ENCODE measurements around the gene SFTPD. TPM values are rescaled to one million over a fixed set of nuclear protein-coding genes. Genes with fewer than 3 reads are reported as not detected.

Gene SFTPD
- total RNA-seq, 1 donor from 2014 or later, result 1.6 TPM

- no peaks in the 10 kb centered on the region for H3K4me1 Mint-ChIP-seq (ENCODE audit: low read depth)
- TF ChIP-seq CTCF (IDR thresholded peaks at IDR 0.05), result no peak
- no peak overlapping the region for H3K27ac Mint-ChIP-seq (ENCODE audit: unreplicated experiment)
- no peak for DNase-seq (ENCODE audit: low spot score)
- H3K9me3 Mint-ChIP-seq (ENCODE audit: low read depth), result no peaks in the 10 kb centered on the region
- H3K4me3 Mint-ChIP-seq (ENCODE audit: unreplicated experiment), result no peak overlapping the region
- H3K36me3 Mint-ChIP-seq (ENCODE audit: low read depth), result no peaks in the 10 kb centered on the region
- H3K27me3 Mint-ChIP-seq (ENCODE audit: low read depth), result peaks cover 24% of the 10 kb centered on the region
Observed at GRCh38 chr10:79942261-79943185, 6.4 kb downstream of the SFTPD start.

GRCh38 chr10:79941585-79942210 is 7.2 kb downstream of the SFTPD start:
- no peak for TF ChIP-seq CTCF (IDR thresholded peaks at IDR 0.05)
- Mint-ChIP-seq H3K4me1 (ENCODE audit: low read depth) (no peaks in the 10 kb centered on the region), H3K4me3 (ENCODE audit: unreplicated experiment) (no peak overlapping the region)

GRCh38 chr10:79941146-79941545 is 7.8 kb downstream of the SFTPD start:
- H3K27ac Mint-ChIP-seq (ENCODE audit: unreplicated experiment), result no peak overlapping the region
- TF ChIP-seq CTCF (IDR thresholded peaks at IDR 0.05), result no peak
- H3K9me3 Mint-ChIP-seq (ENCODE audit: low read depth), result no peaks in the 10 kb centered on the region
- no peaks in the 10 kb centered on the region for H3K4me1 Mint-ChIP-seq (ENCODE audit: low read depth)
- H3K27me3 Mint-ChIP-seq (ENCODE audit: low read depth), result peaks cover 17% of the 10 kb centered on the region
- H3K36me3 Mint-ChIP-seq (ENCODE audit: low read depth), result no peaks in the 10 kb centered on the region
- DNase-seq (ENCODE audit: low spot score), result no peak
- H3K4me3 Mint-ChIP-seq (ENCODE audit: unreplicated experiment), result no peak overlapping the region

More at GRCh38 chr10:79941585-79942210, 7.2 kb downstream of the SFTPD start:
- DNase-seq (ENCODE audit: low spot score), result no peak
- no peaks in the 10 kb centered on the region for H3K36me3 Mint-ChIP-seq (ENCODE audit: low read depth)
- no peak overlapping the region for H3K27ac Mint-ChIP-seq (ENCODE audit: unreplicated experiment)
- no peaks in the 10 kb centered on the region for H3K9me3 Mint-ChIP-seq (ENCODE audit: low read depth)
- peaks cover 22% of the 10 kb centered on the region for H3K27me3 Mint-ChIP-seq (ENCODE audit: low read depth)

GRCh38 chr10:79940431-79940830 is 8.5 kb downstream of the SFTPD start:
- DNase-seq (ENCODE audit: low spot score), result no peak
- Mint-ChIP-seq H3K4me1 (ENCODE audit: low read depth) (no peaks in the 10 kb centered on the region), H3K4me3 (ENCODE audit: unreplicated experiment) (no peak overlapping the region), H3K27ac (ENCODE audit: unreplicated experiment) (no peak overlapping the region), H3K9me3 (ENCODE audit: low read depth) (no peaks in the 10 kb centered on the region), H3K27me3 (ENCODE audit: low read depth) (peaks cover 14% of the 10 kb centered on the region), H3K36me3 (ENCODE audit: low read depth) (no peaks in the 10 kb centered on the region)
- TF ChIP-seq CTCF (IDR thresholded peaks at IDR 0.05), result no peak

- DNase-seq (ENCODE audit: low spot score), result no peak
- H3K4me1 Mint-ChIP-seq (ENCODE audit: low read depth), result no peaks in the 10 kb centered on the region
Observed at GRCh38 chr10:79939969-79940368, 8.9 kb downstream of the SFTPD start.

More at GRCh38 chr10:79939969-79940368, 8.9 kb downstream of the SFTPD start:
- H3K36me3 Mint-ChIP-seq (ENCODE audit: low read depth), result no peaks in the 10 kb centered on the region
- H3K27ac Mint-ChIP-seq (ENCODE audit: unreplicated experiment), result no peak overlapping the region
- H3K27me3 Mint-ChIP-seq (ENCODE audit: low read depth), result peaks cover 12% of the 10 kb centered on the region
- H3K4me3 Mint-ChIP-seq (ENCODE audit: unreplicated experiment), result no peak overlapping the region
- no peak for TF ChIP-seq CTCF (IDR thresholded peaks at IDR 0.05)
- H3K9me3 Mint-ChIP-seq (ENCODE audit: low read depth), result no peaks in the 10 kb centered on the region
